H9 (cell line): Measurements from ENCODE around the gene SOX1. TPM values are rescaled to one million over a fixed set of nuclear protein-coding genes. Genes with fewer than 3 reads are reported as not detected.

Experiments used
- DNase-seq: peaks from one replicate; pipeline ENCODE4 v3.0.0-alpha.2; 2017
- H2AFZ ChIP-seq: one replicate; pipeline ENCODE4 v1.6.1; 2013; ENCODE audit warnings: mild to moderate bottlenecking, low read length, control low read depth, moderate library complexity
- H2AK5ac ChIP-seq: 2 replicates; pipeline ENCODE4 v1.6.1; 2013; ENCODE audit warnings: low read length, control low read depth, mixed read lengths; ENCODE audit not compliant: insufficient read length
- H2BK120ac ChIP-seq: one replicate; pipeline ENCODE4 v1.6.1; 2013; ENCODE audit warnings: low read depth, mild to moderate bottlenecking, low read length, control low read depth, inconsistent platforms; ENCODE audit not compliant: poor library complexity, severe bottlenecking
- H2BK12ac ChIP-seq: 2 replicates; pipeline ENCODE4 v1.6.1; 2013; ENCODE audit warnings: low read length, control low read depth, mixed read lengths, low read depth; ENCODE audit not compliant: insufficient read length
- H2BK15ac ChIP-seq: 2 replicates; pipeline ENCODE4 v1.6.1; 2013; ENCODE audit warnings: low read depth, low read length, control low read depth
- H2BK20ac ChIP-seq: one replicate; pipeline ENCODE4 v1.6.1; 2013; ENCODE audit warnings: low read depth, mild to moderate bottlenecking, low read length, control low read depth, inconsistent platforms; ENCODE audit not compliant: poor library complexity, severe bottlenecking
- H2BK5ac ChIP-seq: 2 replicates; pipeline ENCODE4 v1.6.1; 2013; ENCODE audit warnings: low read length, control low read depth, mixed read lengths; ENCODE audit not compliant: insufficient read length
- H3K14ac ChIP-seq: 2 replicates; pipeline ENCODE4 v1.6.1; 2013; ENCODE audit warnings: low read length, control low read depth; ENCODE audit not compliant: insufficient read depth
- H3K18ac ChIP-seq: 2 replicates; pipeline ENCODE4 v1.6.1; 2013; ENCODE audit warnings: low read depth, mild to moderate bottlenecking, mixed read lengths, low read length, control low read depth; ENCODE audit not compliant: insufficient read length
- H3K23ac ChIP-seq: 2 replicates; pipeline ENCODE4 v1.6.1; 2013; ENCODE audit warnings: low read length, control low read depth, mixed read lengths, low read depth; ENCODE audit not compliant: insufficient read length
- H3K23me2 ChIP-seq: 2 replicates; pipeline ENCODE4 v1.6.1; 2013; ENCODE audit warnings: low read depth, mild to moderate bottlenecking, mixed read lengths, low read length, control low read depth; ENCODE audit not compliant: insufficient read length, poor library complexity, severe bottlenecking
- H3K27ac ChIP-seq: 2 replicates; pipeline ENCODE4 v1.5.1; 2013; ENCODE audit warnings: low read length, control low read depth, mixed read lengths, low read depth; ENCODE audit not compliant: insufficient read length
- H3K27me3 ChIP-seq: 2 replicates; pipeline ENCODE4 v1.6.1; 2013; ENCODE audit warnings: low read length, control low read depth, inconsistent platforms; ENCODE audit not compliant: insufficient read depth
- H3K4ac ChIP-seq: 2 replicates; pipeline ENCODE4 v1.6.1; 2013; ENCODE audit warnings: low read depth, mild to moderate bottlenecking, control low read depth, inconsistent platforms, low read length, moderate library complexity
- H3K4me1 ChIP-seq: 2 replicates; pipeline ENCODE4 v1.6.1; 2013; ENCODE audit warnings: low read length, control low read depth, inconsistent platforms; ENCODE audit not compliant: insufficient read depth
- H3K4me2 ChIP-seq: 2 replicates; pipeline ENCODE4 v1.6.1; 2013; ENCODE audit warnings: low read length, control low read depth, mixed read lengths; ENCODE audit not compliant: insufficient read length, insufficient read depth
- H3K56ac ChIP-seq: 2 replicates; pipeline ENCODE4 v1.6.1; 2013; ENCODE audit warnings: low read depth, mild to moderate bottlenecking, mixed read lengths, low read length, control low read depth; ENCODE audit not compliant: insufficient read length
- H3K79me1 ChIP-seq: 2 replicates; pipeline ENCODE4 v1.6.1; 2013; ENCODE audit warnings: low read depth, mild to moderate bottlenecking, moderate library complexity, low read length, control low read depth, inconsistent platforms; ENCODE audit not compliant: insufficient read depth, poor library complexity, severe bottlenecking
- H3K79me2 ChIP-seq: 2 replicates; pipeline ENCODE4 v1.6.1; 2013; ENCODE audit warnings: low read length, control low read depth, inconsistent platforms; ENCODE audit not compliant: insufficient read depth
- H3K9ac ChIP-seq: 2 replicates; pipeline ENCODE4 v1.6.1; 2013; ENCODE audit warnings: low read length, control low read depth, mixed read lengths; ENCODE audit not compliant: insufficient read length; ENCODE audit errors: extremely low read depth
- H3K9me3 ChIP-seq: one replicate; pipeline ENCODE4 v1.6.1; 2013; ENCODE audit warnings: low read depth, low read length, inconsistent platforms; ENCODE audit not compliant: control insufficient read depth
- H3T11ph ChIP-seq: one replicate; pipeline ENCODE4 v1.6.1; 2013; ENCODE audit warnings: mild to moderate bottlenecking, low read length, control low read depth, inconsistent platforms
- H4K20me1 ChIP-seq: one replicate; pipeline ENCODE4 v1.6.1; 2013; ENCODE audit not compliant: control insufficient read depth, insufficient read length, insufficient read depth
- H4K5ac ChIP-seq: 2 replicates; pipeline ENCODE4 v1.6.1; 2013; ENCODE audit warnings: low read depth, mild to moderate bottlenecking, mixed read lengths, low read length, control low read depth; ENCODE audit not compliant: insufficient read length
- H4K8ac ChIP-seq: replicated peaks from 2 replicates; pipeline ENCODE4 v1.6.1; 2013; ENCODE audit warnings: low read length, control low read depth, mixed read lengths, low read depth; ENCODE audit not compliant: insufficient read length
- H4K91ac ChIP-seq: 2 replicates; pipeline ENCODE4 v1.6.1; 2013; ENCODE audit warnings: low read depth, mild to moderate bottlenecking, moderate library complexity, mixed read lengths, low read length, control low read depth; ENCODE audit not compliant: insufficient read length
- H3K27ac Mint-ChIP-seq, 3 experiments: 2 replicates in 2 of 3; 3 replicates in 1 of 3; pipeline ENCODE4 v1.8.0; 2020 to 2021; ENCODE audit warnings: mixed read lengths in 3 of 3, mild to moderate bottlenecking in 1 of 3, moderate library complexity in 1 of 3
- H3K27me3 Mint-ChIP-seq: 2 replicates; pipeline ENCODE4 v1.8.0; 2021; ENCODE audit warnings: low read depth, mild to moderate bottlenecking, moderate library complexity, mixed read lengths
- H3K36me3 Mint-ChIP-seq, 3 experiments: 2 replicates in 2 of 3; 3 replicates in 1 of 3; pipeline ENCODE4 v1.8.0; 2020 to 2021; ENCODE audit warnings: low read depth in 3 of 3, mixed read lengths in 3 of 3; ENCODE audit not compliant: insufficient read depth in 1 of 3
- H3K4me1 Mint-ChIP-seq, 2 experiments: 2 replicates each; pipeline ENCODE4 v1.8.0; 2020; ENCODE audit warnings: mixed read lengths in 2 of 2
- H3K4me3 Mint-ChIP-seq, 2 experiments: 2 replicates in 1 of 2; 3 replicates in 1 of 2; pipeline ENCODE4 v1.8.0; 2020 to 2021; ENCODE audit warnings: mild to moderate bottlenecking in 2 of 2, mixed read lengths in 2 of 2, moderate library complexity in 1 of 2
- H3K9me3 Mint-ChIP-seq, 2 experiments: 2 replicates in 1 of 2; 3 replicates in 1 of 2; pipeline ENCODE4 v1.8.0; 2020; ENCODE audit warnings: mild to moderate bottlenecking in 2 of 2, mixed read lengths in 2 of 2, moderate library complexity in 1 of 2
- CTCF ChIP-seq: fragments of 200-600 bp; sonication (generic); conservative IDR thresholded peaks from 3 replicates; pipeline ENCODE4 v1.8.0; 2021; ENCODE audit warnings: antibody characterized with exemption, mild to moderate bottlenecking
- WGBS: extraction: QIAGEN DNeasy Blood & Tissue Kit; methylation state at CpG from one replicate; pipeline ENCODE4 v1.1.7; 2013; ENCODE audit warnings: missing lambda C conversion rate, low lambda C conversion rate, mixed read lengths; ENCODE audit not compliant: insufficient read length; ENCODE audit errors: extremely low coverage; 5-methylcytosine and 5-hydroxymethylcytosine counted together
- total RNA-seq: library from RNA; stranded (reverse); gene quantifications from 2 replicates; pipeline ENCODE4 v1.2.1, GENCODE V29; 2021

The SOX1 gene
- total RNA-seq, 1 experiment from 2014 or later: 0.17 TPM

- H3K36me3 Mint-ChIP-seq: no peaks in the 10 kb centered on the region
- Histone ChIP-seq H3K23ac (no peak overlapping the region), H4K20me1 (no peaks in the 10 kb centered on the region), H3K56ac (no peak overlapping the region), H2BK20ac (no peak overlapping the region), H3K27ac (no peak overlapping the region), H2AFZ (no peak overlapping the region), H3K9ac (no peak overlapping the region), H2BK5ac (no peak overlapping the region), H3K23me2 (peaks cover 5% of the 10 kb centered on the region), H3K27me3 (peaks cover 19% of the 10 kb centered on the region), H4K8ac (no peak overlapping the region), H3K9me3 (no peaks in the 10 kb centered on the region), H2BK15ac (no peak overlapping the region), H3K18ac (no peak overlapping the region), H2BK120ac (no peak overlapping the region), H3K79me2 (no peaks in the 10 kb centered on the region), H3K14ac (no peak overlapping the region), H4K91ac (no peak overlapping the region), H3T11ph (no peak overlapping the region), H3K4me2 (no peak overlapping the region), H3K4ac (no peak overlapping the region), H3K79me1 (no peaks in the 10 kb centered on the region), H2AK5ac (no peak overlapping the region), H2BK12ac (no peak overlapping the region), H4K5ac (no peak overlapping the region), H3K4me1 (no peaks in the 10 kb centered on the region)
- peaks cover 9 to 20% of the 10 kb centered on the region in 2 experiments for H3K4me1 Mint-ChIP-seq
- no peak for TF ChIP-seq CTCF
- DNase-seq: no peak
- no CpG with 5 or more reads among the region's 10 CpGs for WGBS
- H3K27me3 Mint-ChIP-seq: peaks cover 98% of the 10 kb centered on the region
- no peaks in the 10 kb centered on the region; a peak in 1 of 5 replicates for H3K9me3 Mint-ChIP-seq
- H3K27ac Mint-ChIP-seq: no peak overlapping the region
- H3K4me3 Mint-ChIP-seq: no peak overlapping the region
These were observed 44.4 kb downstream of the SOX1 start for GRCh38 chr13:112111239-112111857.
